Measurements from ENCODE around the gene PEAR1. TPM values are rescaled to one million over a fixed set of nuclear protein-coding genes. Genes with fewer than 3 reads are reported as not detected.

Gene PEAR1
- total and polyA plus RNA-seq, 9 donors = 4.3 to 21.2 (median 13.4) TPM

DNA sequence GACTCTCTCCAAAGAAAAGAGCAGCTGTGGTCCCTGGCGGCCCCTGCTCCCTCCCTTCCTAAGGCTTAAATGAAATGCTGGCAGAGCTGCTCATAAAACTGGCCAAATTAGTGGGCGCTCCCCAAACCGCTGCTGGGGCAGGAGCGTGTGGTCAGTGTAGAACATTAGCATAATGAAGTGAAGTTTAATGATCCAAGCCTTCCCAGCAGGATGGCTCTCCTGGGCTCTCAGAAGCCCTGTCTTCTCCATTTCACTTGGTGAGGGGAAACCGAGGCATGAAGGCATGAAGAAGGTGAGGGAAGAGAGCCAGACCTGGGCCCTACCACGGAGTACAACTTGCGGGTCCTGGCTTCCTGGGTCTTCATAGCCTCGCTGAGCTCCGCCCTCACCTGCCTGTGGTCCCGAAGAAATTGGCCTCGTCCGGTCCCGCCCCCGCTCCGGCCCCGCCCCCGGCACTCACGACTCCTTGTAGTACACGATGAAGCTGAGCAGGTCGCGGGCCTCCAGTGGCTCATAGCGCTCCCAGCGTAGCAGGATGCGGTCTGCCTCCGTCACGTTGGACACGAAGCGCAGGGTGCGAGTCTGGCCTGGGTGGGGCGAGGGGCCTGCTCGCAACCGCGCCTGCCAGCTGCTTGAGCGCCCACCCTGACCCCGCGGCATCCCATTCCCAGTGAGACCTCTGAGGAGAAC, 44.9 kb upstream of the PEAR1 start:
- Histone ChIP-seq H3K27me3 (no peaks in the 10 kb centered on the region), H3K27ac (no peak overlapping the region), H3K36me3 (no peaks in the 10 kb centered on the region), H3K4me3 (no peak overlapping the region), H3K4me1 (ENCODE audit: insufficient read depth) (peaks cover 7% of the 10 kb centered on the region), H3K9me3 (no peaks in the 10 kb centered on the region)
- 20 to 23% (median 21%) methylated on average over 36 of the region's 36 CpGs for WGBS, 3 donors
- no peak for TF ChIP-seq EP300 (IDR thresholded peaks at IDR 0.05)
- TF ChIP-seq POLR2A (IDR thresholded peaks at IDR 0.05) = no peak
- TF ChIP-seq, protein P1, sequence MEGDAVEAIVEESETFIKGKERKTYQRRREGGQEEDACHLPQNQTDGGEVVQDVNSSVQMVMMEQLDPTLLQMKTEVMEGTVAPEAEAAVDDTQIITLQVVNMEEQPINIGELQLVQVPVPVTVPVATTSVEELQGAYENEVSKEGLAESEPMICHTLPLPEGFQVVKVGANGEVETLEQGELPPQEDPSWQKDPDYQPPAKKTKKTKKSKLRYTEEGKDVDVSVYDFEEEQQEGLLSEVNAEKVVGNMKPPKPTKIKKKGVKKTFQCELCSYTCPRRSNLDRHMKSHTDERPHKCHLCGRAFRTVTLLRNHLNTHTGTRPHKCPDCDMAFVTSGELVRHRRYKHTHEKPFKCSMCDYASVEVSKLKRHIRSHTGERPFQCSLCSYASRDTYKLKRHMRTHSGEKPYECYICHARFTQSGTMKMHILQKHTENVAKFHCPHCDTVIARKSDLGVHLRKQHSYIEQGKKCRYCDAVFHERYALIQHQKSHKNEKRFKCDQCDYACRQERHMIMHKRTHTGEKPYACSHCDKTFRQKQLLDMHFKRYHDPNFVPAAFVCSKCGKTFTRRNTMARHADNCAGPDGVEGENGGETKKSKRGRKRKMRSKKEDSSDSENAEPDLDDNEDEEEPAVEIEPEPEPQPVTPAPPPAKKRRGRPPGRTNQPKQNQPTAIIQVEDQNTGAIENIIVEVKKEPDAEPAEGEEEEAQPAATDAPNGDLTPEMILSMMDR (IDR thresholded peaks at IDR 0.05) = no peak
- no peak for DNase-seq
- intact Hi-C loops (cut with DNase I) = no loop called here

DNA sequence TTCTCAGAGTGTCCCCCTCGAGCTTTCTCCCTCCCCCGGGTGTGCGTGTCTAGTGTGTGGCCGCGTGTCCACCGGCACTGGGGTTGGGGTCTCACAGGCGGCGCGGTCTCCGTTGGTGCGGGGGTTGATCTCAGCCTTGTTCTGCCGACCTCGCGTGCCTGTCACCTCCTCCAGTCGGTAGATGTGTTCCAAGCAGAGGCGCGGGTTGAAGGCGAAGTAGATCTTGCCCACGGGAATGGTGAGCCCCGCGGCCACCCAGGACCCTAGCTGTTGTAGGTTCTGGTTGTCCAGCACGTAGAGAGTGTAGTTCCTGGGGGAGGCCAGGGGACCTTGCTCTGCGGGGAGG, 44.4 kb upstream of the PEAR1 start:
- intact Hi-C loops (cut with DNase I) = no loop called here
- H3K9me3 ChIP-seq = no peaks in the 10 kb centered on the region
- no peak for DNase-seq
- no peak for TF ChIP-seq POLR2A (IDR thresholded peaks at IDR 0.05)
- TF ChIP-seq, protein P1 (IDR thresholded peaks at IDR 0.05) = no peak
- TF ChIP-seq EP300 (IDR thresholded peaks at IDR 0.05) = no peak
- no peak overlapping the region for H3K27ac ChIP-seq
- H3K4me3 ChIP-seq = no peak overlapping the region
- no peaks in the 10 kb centered on the region for H3K36me3 ChIP-seq
- H3K4me1 ChIP-seq (ENCODE audit: insufficient read depth) = peaks cover 7% of the 10 kb centered on the region
- no peaks in the 10 kb centered on the region for H3K27me3 ChIP-seq
- 31 to 41% (median 35%) methylated on average over 20 to 23 of the region's 23 CpGs for WGBS, 3 donors

DNA sequence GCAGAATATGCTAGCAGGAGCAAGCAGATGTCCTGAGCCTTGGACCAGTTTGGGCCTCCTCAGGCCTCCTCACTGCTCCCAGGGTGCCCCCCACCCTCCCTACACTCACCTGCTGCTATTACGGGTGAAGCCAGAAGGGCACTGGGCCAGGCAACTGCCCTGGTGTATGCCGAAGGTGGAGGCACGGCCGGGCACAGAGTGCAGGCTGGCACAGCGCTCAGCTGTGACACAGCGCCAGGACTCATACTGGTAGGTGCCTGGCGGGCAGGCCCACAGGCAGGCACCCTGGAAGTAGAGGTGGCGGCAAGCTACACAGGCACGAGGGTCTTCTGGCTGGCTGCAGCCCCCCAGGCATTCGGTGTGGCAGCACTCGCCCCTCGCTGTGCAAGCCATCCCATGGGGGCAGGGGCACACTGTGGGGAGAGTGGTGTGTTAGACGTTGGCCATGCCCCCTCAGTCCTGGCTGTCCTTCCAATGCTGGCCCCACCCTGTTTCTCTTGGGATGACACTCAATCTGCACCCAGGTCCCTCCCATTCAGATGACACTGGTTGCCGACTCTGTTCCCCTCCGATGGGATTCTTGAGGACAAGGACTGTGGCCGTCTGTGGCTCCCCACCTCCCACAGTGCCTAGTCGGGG, 41.6 kb upstream of the PEAR1 start:
- H3K4me1 ChIP-seq (ENCODE audit: insufficient read depth) = peaks cover 7% of the 10 kb centered on the region
- no peaks in the 10 kb centered on the region for H3K36me3 ChIP-seq
- DNase-seq = no peak
- intact Hi-C loops (cut with DNase I) = loop anchor here in 1 of 4 donors (10.0 kb wide), 1 partner anchor 57 kb away; no protein-coding TSS in a partner anchor
- H3K4me3 ChIP-seq = no peak overlapping the region
- TF ChIP-seq, protein P1 (IDR thresholded peaks at IDR 0.05) = no peak
- no peak for TF ChIP-seq POLR2A (IDR thresholded peaks at IDR 0.05)
- TF ChIP-seq EP300 (IDR thresholded peaks at IDR 0.05) = no peak
- H3K27me3 ChIP-seq = no peaks in the 10 kb centered on the region
- no peaks in the 10 kb centered on the region for H3K9me3 ChIP-seq
- H3K27ac ChIP-seq = no peak overlapping the region
- 75 to 83% (median 78%) methylated on average over 17 of the region's 17 CpGs for WGBS, 3 donors

DNA sequence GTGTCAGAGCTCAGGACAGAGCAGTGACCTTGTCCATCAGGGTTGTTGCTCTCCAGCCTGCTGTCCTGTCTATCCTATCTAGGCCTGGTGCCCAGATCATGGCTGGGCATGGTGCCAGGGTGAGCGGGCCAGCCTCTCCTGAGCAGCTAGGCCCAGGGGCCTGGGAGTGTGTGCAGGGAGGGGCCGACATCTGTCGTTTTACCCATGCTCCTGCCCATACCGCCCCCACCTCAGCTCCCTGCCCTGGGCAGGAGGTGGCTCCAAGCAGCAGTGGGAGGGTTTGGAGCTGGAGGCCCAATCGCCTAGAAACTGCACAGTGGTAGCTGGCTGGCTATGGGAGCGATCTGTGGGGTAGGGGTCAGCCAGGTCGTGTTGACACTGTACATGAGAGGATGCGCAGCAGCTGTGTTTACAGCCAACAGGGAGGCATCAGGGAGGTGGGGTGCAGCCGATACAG, 41.1 kb upstream of the PEAR1 start:
- H3K36me3 ChIP-seq = no peaks in the 10 kb centered on the region
- 8 to 13% (median 12%) methylated on average over 9 of the region's 9 CpGs for WGBS, 3 donors
- intact Hi-C loops (cut with DNase I) = loop anchor here in 1 of 4 donors (10.0 kb wide), 1 partner anchor 58 kb away; no protein-coding TSS in a partner anchor
- peaks cover 7% of the 10 kb centered on the region for H3K4me1 ChIP-seq (ENCODE audit: insufficient read depth)
- H3K4me3 ChIP-seq = no peak overlapping the region
- TF ChIP-seq POLR2A (IDR thresholded peaks at IDR 0.05) (no peak), EP300 (IDR thresholded peaks at IDR 0.05) (no peak)
- TF ChIP-seq, protein P1 (IDR thresholded peaks at IDR 0.05) = no peak
- H3K27ac ChIP-seq = no peak overlapping the region
- DNase-seq = peak in 4 of 5 donors; percentile 22 to 71 (median 48)
- H3K9me3 ChIP-seq = no peaks in the 10 kb centered on the region
- no peaks in the 10 kb centered on the region for H3K27me3 ChIP-seq

All from ovary (tissue), 9 donors.